Parathyroid adenoma (tissue), 2 donors: ENCODE results near the gene MYH7B.

Experiments
- H2AFZ ChIP-seq: fragments of 300-600 bp; sonication (generic); one replicate; pipeline ENCODE4 v1.7.0; 2017; ENCODE audit warnings: antibody characterized with exemption, mild to moderate bottlenecking
- H3K27ac ChIP-seq: fragments of 300-600 bp; sonication (generic); one replicate; pipeline ENCODE4 v1.7.0; 2017
- H3K27me3 ChIP-seq: fragments of 300-600 bp; sonication (generic); one replicate; pipeline ENCODE4 v1.7.0; 2017; ENCODE audit warnings: low read length; ENCODE audit not compliant: control insufficient read depth, insufficient read depth
- H3K36me3 ChIP-seq: fragments of 300-600 bp; sonication (generic); one replicate; pipeline ENCODE4 v1.7.0; 2017; ENCODE audit warnings: low read length; ENCODE audit not compliant: control insufficient read depth, insufficient read depth
- H3K4me1 ChIP-seq: fragments of 300-600 bp; sonication (generic); one replicate; pipeline ENCODE4 v1.7.0; 2017; ENCODE audit warnings: control low read depth
- H3K4me2 ChIP-seq: fragments of 300-600 bp; sonication (generic); one replicate; pipeline ENCODE4 v1.7.0; 2017; ENCODE audit warnings: low read length
- H3K4me3 ChIP-seq: fragments of 300-600 bp; sonication (generic); one replicate; pipeline ENCODE4 v1.7.0; 2017; ENCODE audit warnings: low read depth, low read length
- H3K79me2 ChIP-seq: fragments of 300-600 bp; sonication (generic); one replicate; pipeline ENCODE4 v1.7.0; 2017; ENCODE audit warnings: control low read depth
- H3K9ac ChIP-seq: fragments of 300-600 bp; sonication (generic); one replicate; pipeline ENCODE4 v1.7.0; 2017; ENCODE audit warnings: mild to moderate bottlenecking
- H3K9me3 ChIP-seq: fragments of 300-600 bp; sonication (generic); one replicate; pipeline ENCODE4 v1.7.0; 2017; ENCODE audit warnings: low read length; ENCODE audit not compliant: control insufficient read depth
- TF ChIP-seq, protein P1 (sequence below): fragments of 300-600 bp; sonication (generic); IDR thresholded peaks from one replicate; pipeline ENCODE4 v1.7.0; 2017; ENCODE audit warnings: antibody characterized with exemption, mild to moderate bottlenecking
- donor health status: primary hyperparathyroidism.

The MYH7B gene

DNA sequence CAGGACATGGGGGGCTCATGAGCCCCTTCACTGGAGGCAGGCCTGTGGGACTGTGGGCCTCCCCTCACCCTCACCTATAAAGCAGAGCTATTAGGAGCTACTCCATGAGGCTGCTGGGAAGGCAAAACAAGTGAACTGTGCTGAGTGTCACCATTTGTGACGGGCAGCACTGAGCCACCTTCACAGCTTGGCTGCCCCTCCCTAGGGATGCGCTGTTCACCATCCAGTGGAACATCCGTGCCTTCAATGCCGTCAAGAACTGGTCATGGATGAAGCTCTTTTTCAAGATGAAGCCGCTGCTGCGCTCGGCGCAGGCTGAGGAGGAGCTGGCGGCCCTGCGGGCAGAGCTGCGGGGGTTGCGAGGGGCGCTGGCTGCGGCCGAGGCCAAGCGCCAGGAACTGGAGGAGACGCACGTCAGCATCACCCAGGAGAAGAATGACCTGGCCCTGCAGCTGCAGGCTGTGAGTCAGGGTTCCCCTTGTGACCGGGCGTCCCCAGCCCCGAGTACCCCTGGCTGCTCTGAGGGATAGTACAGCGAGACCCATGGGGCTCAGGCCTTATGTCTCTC is 38.4 kb downstream of the MYH7B start:
- no peak overlapping the region for H2AFZ ChIP-seq
- no peak overlapping the region for H3K27ac ChIP-seq
- H3K4me2 ChIP-seq: no peak overlapping the region
- no peaks in the 10 kb centered on the region for H3K79me2 ChIP-seq
- TF ChIP-seq, protein P1, sequence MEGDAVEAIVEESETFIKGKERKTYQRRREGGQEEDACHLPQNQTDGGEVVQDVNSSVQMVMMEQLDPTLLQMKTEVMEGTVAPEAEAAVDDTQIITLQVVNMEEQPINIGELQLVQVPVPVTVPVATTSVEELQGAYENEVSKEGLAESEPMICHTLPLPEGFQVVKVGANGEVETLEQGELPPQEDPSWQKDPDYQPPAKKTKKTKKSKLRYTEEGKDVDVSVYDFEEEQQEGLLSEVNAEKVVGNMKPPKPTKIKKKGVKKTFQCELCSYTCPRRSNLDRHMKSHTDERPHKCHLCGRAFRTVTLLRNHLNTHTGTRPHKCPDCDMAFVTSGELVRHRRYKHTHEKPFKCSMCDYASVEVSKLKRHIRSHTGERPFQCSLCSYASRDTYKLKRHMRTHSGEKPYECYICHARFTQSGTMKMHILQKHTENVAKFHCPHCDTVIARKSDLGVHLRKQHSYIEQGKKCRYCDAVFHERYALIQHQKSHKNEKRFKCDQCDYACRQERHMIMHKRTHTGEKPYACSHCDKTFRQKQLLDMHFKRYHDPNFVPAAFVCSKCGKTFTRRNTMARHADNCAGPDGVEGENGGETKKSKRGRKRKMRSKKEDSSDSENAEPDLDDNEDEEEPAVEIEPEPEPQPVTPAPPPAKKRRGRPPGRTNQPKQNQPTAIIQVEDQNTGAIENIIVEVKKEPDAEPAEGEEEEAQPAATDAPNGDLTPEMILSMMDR: no peak
- H3K36me3 ChIP-seq: no peaks in the 10 kb centered on the region
- no peaks in the 10 kb centered on the region for H3K4me1 ChIP-seq
- H3K9ac ChIP-seq: no peak overlapping the region
- H3K27me3 ChIP-seq: no peaks in the 10 kb centered on the region
- H3K9me3 ChIP-seq: no peaks in the 10 kb centered on the region
- H3K4me3 ChIP-seq: no peak overlapping the region

DNA sequence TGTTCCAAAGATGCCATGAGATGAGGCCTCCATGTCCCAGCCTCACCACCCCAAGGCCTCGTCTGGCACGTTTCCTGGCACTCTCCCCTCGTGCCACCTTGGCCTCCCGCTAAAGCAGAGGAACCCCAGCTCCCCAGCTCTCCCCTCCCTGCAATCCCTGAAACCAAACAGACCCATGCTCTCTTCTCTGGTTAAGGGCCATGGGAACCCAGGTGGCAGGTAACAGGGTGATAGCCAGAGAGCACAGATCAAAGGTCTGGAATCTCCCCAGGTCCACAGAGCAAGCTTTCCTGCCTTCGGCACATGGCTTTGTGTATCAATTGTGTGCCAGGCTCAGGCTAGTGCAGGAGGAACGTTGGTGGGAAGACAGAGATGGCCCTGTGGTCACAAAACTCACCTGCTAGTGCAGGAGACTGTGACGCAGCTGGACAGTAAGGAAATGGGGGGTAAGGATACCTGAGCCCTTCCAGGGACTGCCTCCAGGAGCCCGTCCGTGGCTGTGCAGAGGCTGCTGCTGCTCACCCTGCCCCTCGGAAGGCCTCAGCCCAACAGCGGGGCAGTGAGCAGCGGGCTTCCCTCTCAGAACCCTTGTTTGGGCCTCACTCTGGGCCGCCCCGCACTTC is 39.0 kb downstream of the MYH7B start:
- Histone ChIP-seq H3K4me3 (no peak overlapping the region), H3K27me3 (no peaks in the 10 kb centered on the region), H3K36me3 (no peaks in the 10 kb centered on the region), H3K4me1 (no peaks in the 10 kb centered on the region), H3K4me2 (no peak overlapping the region), H3K79me2 (no peaks in the 10 kb centered on the region), H3K9ac (no peak overlapping the region), H3K9me3 (no peaks in the 10 kb centered on the region), H3K27ac (no peak overlapping the region), H2AFZ (no peak overlapping the region)
- TF ChIP-seq, protein P1: no peak

DNA sequence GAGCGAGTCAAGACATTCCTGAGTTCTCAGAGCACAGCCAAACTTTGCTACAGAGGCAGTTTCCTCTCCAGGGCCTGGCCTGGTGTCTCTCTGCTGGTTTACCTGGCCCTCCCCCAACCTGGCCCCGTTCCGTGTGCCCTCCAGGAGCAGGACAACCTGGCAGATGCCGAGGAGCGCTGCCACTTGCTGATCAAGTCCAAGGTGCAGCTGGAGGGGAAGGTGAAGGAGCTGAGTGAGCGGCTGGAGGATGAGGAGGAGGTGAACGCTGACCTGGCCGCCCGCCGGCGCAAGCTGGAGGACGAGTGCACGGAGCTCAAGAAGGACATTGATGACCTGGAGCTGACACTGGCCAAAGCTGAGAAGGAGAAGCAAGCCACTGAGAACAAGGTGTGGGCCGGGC is 39.5 kb downstream of the MYH7B start:
- no peak overlapping the region for H3K9ac ChIP-seq
- TF ChIP-seq, protein P1: no peak
- H3K27me3 ChIP-seq: no peaks in the 10 kb centered on the region
- no peak overlapping the region for H2AFZ ChIP-seq
- H3K27ac ChIP-seq: no peak overlapping the region
- no peak overlapping the region for H3K4me2 ChIP-seq
- H3K79me2 ChIP-seq: no peaks in the 10 kb centered on the region
- H3K4me3 ChIP-seq: no peak overlapping the region
- no peaks in the 10 kb centered on the region for H3K9me3 ChIP-seq
- no peaks in the 10 kb centered on the region for H3K4me1 ChIP-seq
- no peaks in the 10 kb centered on the region for H3K36me3 ChIP-seq

DNA sequence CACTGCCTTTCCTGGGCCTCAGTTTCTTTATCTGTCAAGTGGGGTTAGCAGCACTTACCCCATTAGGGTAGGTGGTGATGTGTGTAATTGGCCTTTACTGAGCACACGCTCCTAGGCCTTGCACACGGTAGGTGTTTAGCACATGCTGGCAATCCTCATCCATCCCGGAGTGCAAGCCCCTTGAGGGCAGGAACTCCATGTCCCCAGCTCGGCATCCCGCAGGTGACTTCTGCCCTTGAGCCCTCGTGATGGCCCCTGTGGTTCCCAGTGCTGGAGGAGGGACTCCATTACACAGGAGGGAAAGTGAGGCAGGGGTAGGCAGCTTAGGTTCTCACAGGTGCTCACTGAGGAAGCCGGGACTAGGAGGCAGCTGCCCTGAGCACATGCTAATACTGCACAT is 40.0 kb downstream of the MYH7B start:
- no peaks in the 10 kb centered on the region for H3K4me1 ChIP-seq
- H3K79me2 ChIP-seq: no peaks in the 10 kb centered on the region
- H3K4me2 ChIP-seq: no peak overlapping the region
- no peaks in the 10 kb centered on the region for H3K27me3 ChIP-seq
- H2AFZ ChIP-seq: no peak overlapping the region
- H3K9me3 ChIP-seq: no peaks in the 10 kb centered on the region
- H3K4me3 ChIP-seq: no peak overlapping the region
- TF ChIP-seq, protein P1: no peak
- no peak overlapping the region for H3K27ac ChIP-seq
- H3K9ac ChIP-seq: no peak overlapping the region
- H3K36me3 ChIP-seq: no peaks in the 10 kb centered on the region
